ENCODE data around the gene INSRR. TPM values are rescaled to one million over a fixed set of nuclear protein-coding genes. Genes with fewer than 3 reads are reported as not detected.

Gene INSRR
- total RNA-seq, 1 experiment from 2014 or later, result not detected

DNA sequence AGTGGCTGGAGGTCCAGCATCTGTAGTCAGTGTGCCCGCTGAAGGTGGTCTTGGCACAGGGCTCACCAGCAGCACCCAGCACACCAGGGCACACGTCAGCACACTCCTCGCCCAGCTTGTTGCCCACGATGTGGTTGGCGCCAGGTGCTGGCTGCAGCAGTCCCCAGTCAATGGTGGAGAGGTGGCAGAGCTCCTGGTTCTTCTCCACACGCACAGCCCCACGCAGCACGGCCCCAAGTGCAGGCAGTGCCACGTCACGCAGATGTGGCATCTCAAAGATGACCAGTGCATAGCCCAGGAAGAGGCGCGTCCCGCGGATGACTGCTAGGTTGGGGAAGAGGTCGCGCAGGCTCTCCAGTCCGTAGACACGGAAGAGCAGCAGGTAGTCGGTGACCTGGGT is 5.2 kb downstream of the INSRR start:
- ChIA-PET CTCF (no interaction called here), POLR2A (no interaction called here)
- DNase-seq (ENCODE audit: low read depth, low spot score) (no peak), ATAC-seq (no peak)
- no TSS peak for BruUV-seq (replicated peaks)
- 0 out of 2 replicates have a peak, but pooled peaks cover 4% of the 10 kb centered on the region for H3K4me1 ChIP-seq (ENCODE audit: control insufficient read depth, insufficient read depth, low read length)
- TF ChIP-seq SIN3A (IDR thresholded peaks at IDR 0.05; ENCODE audit: borderline replicate concordance, insufficient read depth, low read depth, low read length) (no peak), TCF7L2 (IDR thresholded peaks at IDR 0.05; ENCODE audit: low read depth, low read length) (no peak), POLR2AphosphoS5 (IDR thresholded peaks at IDR 0.05; ENCODE audit: low read depth, low read length) (no peak)
- TF ChIP-seq, protein P1, sequence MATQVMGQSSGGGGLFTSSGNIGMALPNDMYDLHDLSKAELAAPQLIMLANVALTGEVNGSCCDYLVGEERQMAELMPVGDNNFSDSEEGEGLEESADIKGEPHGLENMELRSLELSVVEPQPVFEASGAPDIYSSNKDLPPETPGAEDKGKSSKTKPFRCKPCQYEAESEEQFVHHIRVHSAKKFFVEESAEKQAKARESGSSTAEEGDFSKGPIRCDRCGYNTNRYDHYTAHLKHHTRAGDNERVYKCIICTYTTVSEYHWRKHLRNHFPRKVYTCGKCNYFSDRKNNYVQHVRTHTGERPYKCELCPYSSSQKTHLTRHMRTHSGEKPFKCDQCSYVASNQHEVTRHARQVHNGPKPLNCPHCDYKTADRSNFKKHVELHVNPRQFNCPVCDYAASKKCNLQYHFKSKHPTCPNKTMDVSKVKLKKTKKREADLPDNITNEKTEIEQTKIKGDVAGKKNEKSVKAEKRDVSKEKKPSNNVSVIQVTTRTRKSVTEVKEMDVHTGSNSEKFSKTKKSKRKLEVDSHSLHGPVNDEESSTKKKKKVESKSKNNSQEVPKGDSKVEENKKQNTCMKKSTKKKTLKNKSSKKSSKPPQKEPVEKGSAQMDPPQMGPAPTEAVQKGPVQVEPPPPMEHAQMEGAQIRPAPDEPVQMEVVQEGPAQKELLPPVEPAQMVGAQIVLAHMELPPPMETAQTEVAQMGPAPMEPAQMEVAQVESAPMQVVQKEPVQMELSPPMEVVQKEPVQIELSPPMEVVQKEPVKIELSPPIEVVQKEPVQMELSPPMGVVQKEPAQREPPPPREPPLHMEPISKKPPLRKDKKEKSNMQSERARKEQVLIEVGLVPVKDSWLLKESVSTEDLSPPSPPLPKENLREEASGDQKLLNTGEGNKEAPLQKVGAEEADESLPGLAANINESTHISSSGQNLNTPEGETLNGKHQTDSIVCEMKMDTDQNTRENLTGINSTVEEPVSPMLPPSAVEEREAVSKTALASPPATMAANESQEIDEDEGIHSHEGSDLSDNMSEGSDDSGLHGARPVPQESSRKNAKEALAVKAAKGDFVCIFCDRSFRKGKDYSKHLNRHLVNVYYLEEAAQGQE (IDR thresholded peaks at IDR 0.05; ENCODE audit: insufficient read depth in 1 of 2, low read depth in 2 of 2, low read length in 1 of 2), result no peak
- TF ChIP-seq, protein P2, sequence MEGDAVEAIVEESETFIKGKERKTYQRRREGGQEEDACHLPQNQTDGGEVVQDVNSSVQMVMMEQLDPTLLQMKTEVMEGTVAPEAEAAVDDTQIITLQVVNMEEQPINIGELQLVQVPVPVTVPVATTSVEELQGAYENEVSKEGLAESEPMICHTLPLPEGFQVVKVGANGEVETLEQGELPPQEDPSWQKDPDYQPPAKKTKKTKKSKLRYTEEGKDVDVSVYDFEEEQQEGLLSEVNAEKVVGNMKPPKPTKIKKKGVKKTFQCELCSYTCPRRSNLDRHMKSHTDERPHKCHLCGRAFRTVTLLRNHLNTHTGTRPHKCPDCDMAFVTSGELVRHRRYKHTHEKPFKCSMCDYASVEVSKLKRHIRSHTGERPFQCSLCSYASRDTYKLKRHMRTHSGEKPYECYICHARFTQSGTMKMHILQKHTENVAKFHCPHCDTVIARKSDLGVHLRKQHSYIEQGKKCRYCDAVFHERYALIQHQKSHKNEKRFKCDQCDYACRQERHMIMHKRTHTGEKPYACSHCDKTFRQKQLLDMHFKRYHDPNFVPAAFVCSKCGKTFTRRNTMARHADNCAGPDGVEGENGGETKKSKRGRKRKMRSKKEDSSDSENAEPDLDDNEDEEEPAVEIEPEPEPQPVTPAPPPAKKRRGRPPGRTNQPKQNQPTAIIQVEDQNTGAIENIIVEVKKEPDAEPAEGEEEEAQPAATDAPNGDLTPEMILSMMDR (IDR thresholded peaks at IDR 0.05), result no peak
- in situ Hi-C loops (cut with HindIII; ENCODE audit: low pct_unique_long_range_greater_than_20kb, low sequenced_read_pairs), result no loop called here
- no peaks in the 10 kb centered on the region for H3K27me3 ChIP-seq (ENCODE audit: control insufficient read depth, insufficient read depth, low read length)
- H3K9me3 ChIP-seq (ENCODE audit: control insufficient read depth, insufficient read depth, low read depth, low read length), result no peaks in the 10 kb centered on the region
- no peaks in the 10 kb centered on the region for H3K36me3 ChIP-seq (ENCODE audit: control insufficient read depth, insufficient read depth, low read length)
- H3K27ac ChIP-seq (ENCODE audit: low read length), result no peak overlapping the region
- intact Hi-C loops (cut with micrococcal nuclease; ENCODE audit: unreplicated experiment), result loop anchor here (10.0 kb wide), 1 partner anchor 71 kb away; the partner anchor contains the start of gene LRRC71
- no peak overlapping the region for H3K4me3 ChIP-seq (ENCODE audit: low read depth in 2 of 2, low read length in 2 of 2)

DNA sequence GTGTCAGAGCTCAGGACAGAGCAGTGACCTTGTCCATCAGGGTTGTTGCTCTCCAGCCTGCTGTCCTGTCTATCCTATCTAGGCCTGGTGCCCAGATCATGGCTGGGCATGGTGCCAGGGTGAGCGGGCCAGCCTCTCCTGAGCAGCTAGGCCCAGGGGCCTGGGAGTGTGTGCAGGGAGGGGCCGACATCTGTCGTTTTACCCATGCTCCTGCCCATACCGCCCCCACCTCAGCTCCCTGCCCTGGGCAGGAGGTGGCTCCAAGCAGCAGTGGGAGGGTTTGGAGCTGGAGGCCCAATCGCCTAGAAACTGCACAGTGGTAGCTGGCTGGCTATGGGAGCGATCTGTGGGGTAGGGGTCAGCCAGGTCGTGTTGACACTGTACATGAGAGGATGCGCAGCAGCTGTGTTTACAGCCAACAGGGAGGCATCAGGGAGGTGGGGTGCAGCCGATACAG is 6.5 kb downstream of the INSRR start:
- intact Hi-C loops (cut with micrococcal nuclease; ENCODE audit: unreplicated experiment) (loop anchor here (10.0 kb wide), 1 partner anchor 72 kb away; the partner anchor contains the start of gene LRRC71), in situ Hi-C loops (cut with HindIII; ENCODE audit: low pct_unique_long_range_greater_than_20kb, low sequenced_read_pairs) (no loop called here)
- no peaks in the 10 kb centered on the region for H3K9me3 ChIP-seq (ENCODE audit: control insufficient read depth, insufficient read depth, low read depth, low read length)
- H3K27ac ChIP-seq (ENCODE audit: low read length), result no peak overlapping the region
- ChIA-PET POLR2A (no interaction called here), CTCF (no interaction called here)
- DNase-seq (ENCODE audit: low read depth, low spot score) (no peak), ATAC-seq (no peak)
- no peaks in the 10 kb centered on the region for H3K4me1 ChIP-seq (ENCODE audit: control insufficient read depth, insufficient read depth, low read length)
- H3K4me3 ChIP-seq (ENCODE audit: low read depth in 2 of 2, low read length in 2 of 2), result no peak overlapping the region
- no peaks in the 10 kb centered on the region for H3K27me3 ChIP-seq (ENCODE audit: control insufficient read depth, insufficient read depth, low read length)
- TF ChIP-seq TCF7L2 (IDR thresholded peaks at IDR 0.05; ENCODE audit: low read depth, low read length) (no peak), SIN3A (IDR thresholded peaks at IDR 0.05; ENCODE audit: borderline replicate concordance, insufficient read depth, low read depth, low read length) (no peak)
- TF ChIP-seq, protein P1 (IDR thresholded peaks at IDR 0.05; ENCODE audit: insufficient read depth in 1 of 2, low read depth in 2 of 2, low read length in 1 of 2), result no peak
- no TSS peak for BruUV-seq (replicated peaks)
- H3K36me3 ChIP-seq (ENCODE audit: control insufficient read depth, insufficient read depth, low read length), result no peaks in the 10 kb centered on the region
